DOHH2 (cell line): ENCODE results near the gene MBTD1.

Experiments used
- EZH2phosphoT487 ChIP-seq: fragments of 200-600 bp; sonication (generic); IDR thresholded peaks from 2 replicates; pipeline ENCODE4 v1.6.1; 2017; ENCODE audit warnings: borderline replicate concordance, mild to moderate bottlenecking, antibody characterized with exemption, low read length, moderate library complexity, mixed read lengths
- TF ChIP-seq, protein P1 (sequence below): fragments of 200-600 bp; sonication (generic); IDR thresholded peaks from one replicate; pipeline ENCODE4 v1.5.1; 2014; ENCODE audit warnings: antibody characterized with exemption, mild to moderate bottlenecking, low read depth, low read length; ENCODE audit not compliant: poor library complexity, severe bottlenecking

DNA sequence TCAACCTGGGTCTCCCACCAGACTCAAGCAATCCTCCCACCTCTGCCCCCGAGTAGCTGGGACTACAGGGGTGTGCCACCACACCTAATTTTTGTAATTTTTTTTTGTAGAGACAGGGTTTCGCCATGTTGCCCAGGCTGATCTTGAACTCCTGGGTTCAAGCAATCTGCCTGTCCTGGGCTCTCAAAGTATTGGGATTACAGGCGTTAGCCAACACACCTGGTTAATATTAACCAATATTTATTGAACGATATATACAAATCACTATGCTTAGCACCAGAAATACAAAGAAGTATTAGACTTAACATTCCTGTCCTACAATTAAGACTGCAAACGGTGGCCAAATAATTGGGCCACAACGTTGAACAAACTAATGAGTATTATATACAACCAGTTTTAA is 4.2 kb downstream of the MBTD1 start:
- TF ChIP-seq, protein P1, sequence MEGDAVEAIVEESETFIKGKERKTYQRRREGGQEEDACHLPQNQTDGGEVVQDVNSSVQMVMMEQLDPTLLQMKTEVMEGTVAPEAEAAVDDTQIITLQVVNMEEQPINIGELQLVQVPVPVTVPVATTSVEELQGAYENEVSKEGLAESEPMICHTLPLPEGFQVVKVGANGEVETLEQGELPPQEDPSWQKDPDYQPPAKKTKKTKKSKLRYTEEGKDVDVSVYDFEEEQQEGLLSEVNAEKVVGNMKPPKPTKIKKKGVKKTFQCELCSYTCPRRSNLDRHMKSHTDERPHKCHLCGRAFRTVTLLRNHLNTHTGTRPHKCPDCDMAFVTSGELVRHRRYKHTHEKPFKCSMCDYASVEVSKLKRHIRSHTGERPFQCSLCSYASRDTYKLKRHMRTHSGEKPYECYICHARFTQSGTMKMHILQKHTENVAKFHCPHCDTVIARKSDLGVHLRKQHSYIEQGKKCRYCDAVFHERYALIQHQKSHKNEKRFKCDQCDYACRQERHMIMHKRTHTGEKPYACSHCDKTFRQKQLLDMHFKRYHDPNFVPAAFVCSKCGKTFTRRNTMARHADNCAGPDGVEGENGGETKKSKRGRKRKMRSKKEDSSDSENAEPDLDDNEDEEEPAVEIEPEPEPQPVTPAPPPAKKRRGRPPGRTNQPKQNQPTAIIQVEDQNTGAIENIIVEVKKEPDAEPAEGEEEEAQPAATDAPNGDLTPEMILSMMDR, result no peak
- TF ChIP-seq EZH2phosphoT487, result no peak
